Fibroblast of gingiva (primary cell): ENCODE results near the gene LRRC14B.

Source experiments
- DNase-seq: peaks from one replicate; pipeline ENCODE4 v3.0.0-alpha.2; 2011; ENCODE audit warnings: low read depth

Gene LRRC14B

DNA sequence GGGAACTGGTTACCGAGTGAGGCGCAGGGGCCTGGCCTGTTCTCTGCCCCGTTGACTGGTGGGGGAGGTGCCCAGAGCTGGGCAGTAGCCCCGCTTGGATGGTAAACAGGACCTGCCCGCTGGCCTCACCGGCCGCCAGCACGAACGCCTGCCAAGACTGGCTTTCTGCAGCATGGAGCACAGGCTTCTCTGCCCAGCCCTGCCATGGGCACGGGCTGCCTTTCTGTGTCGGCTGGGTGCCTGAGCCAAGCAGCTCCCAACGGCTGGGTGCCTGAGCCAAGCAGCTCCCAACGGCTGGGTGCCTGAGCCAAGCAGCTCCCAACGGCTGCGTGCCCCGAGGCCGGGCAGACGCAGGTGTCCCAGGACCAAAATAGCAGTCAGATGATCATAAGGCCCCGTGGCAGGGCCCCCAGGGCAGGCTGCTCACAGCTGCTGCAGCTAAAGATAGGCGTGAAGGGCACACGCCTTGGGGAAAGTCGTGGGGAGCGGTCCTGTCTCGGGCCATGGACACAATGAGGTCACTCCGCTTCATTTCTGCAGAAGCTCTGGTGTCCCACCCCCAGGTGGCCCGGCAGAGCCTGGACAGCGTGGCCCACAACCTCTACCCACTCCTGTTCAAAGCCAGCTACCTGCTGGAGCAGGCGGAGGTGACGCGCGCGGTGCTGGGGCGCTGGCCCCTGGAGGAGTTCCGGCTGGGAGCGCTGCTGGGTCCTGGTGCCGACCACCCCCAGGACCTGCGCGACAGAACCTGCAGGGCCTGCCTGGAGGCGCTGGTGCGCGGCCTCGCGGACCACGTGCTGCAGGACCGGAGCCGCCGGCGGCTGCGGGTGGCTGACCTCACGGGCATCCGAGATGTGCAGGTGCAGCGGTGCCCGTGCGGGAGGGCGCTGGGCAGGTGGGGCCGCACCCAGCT lies at the start of gene LRRC14B:
TSS of gene LRRC14B (plus strand) at position 460 of the 913 bp plus-strand sequence. CDS start at position 504, 44 bp downstream.
- no peak for DNase-seq

- DNase-seq: no peak
Observed at GRCh38 chr5:141761-142160, 49.5 kb upstream of the LRRC14B start.

DNA sequence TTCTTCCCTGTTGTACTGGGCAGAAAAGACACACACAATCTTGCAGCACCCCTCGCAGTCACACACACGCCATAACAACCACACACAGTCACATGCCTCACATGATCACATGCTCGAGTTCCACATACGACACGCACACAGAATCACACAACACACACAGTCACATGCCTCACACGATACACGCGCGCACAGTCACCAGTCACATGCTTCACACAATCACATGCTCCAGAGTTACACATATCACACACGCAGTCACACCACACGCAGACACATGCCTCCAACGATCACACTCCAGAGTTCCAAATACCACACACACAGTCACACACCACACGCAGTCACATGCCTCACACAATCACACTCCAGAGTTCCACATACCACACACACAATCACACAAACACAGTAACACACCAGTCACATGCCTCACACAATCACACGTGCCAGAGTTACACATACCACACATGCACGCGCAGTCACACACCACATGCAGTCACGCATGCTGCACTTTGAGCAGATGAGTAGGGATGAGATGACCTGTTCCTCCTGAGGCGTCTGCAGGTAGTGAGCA lies 49.0 kb upstream of the LRRC14B start:
- no peak for DNase-seq

- no peak for DNase-seq
Observed at GRCh38 chr5:143041-143440, 48.3 kb upstream of the LRRC14B start.

- no peak for DNase-seq
Observed at GRCh38 chr5:144941-145340, 46.4 kb upstream of the LRRC14B start.

DNA sequence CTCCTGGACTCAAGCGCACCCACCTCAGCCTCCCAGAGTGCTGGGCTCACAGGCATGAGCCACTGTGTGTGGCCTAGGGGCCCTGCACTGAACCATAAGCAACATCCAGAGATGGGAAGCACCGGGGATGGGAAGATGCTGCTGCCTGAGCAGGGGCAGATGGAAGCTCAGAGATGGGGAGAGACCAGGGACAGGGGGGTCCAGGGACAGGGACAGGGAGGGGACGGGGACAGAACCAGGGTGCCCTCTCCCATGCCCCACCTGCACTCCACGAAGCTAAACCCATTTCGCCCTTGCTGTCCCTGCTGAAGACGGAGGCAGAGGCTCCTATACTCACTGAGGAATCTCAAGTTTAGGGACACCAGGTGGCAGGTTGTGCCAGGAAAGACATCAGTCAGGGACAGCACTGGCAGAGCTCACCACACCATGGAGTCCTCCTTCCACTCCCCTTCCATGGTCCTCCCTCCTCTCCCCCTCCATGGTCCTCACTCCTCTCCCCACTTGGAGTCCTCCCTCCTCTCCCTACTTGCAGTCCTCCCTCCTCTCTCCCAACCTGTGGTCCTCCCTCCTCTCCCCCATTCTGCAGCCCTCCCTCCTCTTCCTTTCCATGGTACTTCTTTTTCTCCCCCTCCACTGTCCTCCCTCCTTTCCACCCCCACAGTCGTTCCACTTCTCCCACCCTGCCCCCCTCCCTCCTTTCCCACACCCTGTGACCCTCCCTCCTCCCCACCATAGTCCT lies 45.5 kb upstream of the LRRC14B start:
- no peak for DNase-seq

DNA sequence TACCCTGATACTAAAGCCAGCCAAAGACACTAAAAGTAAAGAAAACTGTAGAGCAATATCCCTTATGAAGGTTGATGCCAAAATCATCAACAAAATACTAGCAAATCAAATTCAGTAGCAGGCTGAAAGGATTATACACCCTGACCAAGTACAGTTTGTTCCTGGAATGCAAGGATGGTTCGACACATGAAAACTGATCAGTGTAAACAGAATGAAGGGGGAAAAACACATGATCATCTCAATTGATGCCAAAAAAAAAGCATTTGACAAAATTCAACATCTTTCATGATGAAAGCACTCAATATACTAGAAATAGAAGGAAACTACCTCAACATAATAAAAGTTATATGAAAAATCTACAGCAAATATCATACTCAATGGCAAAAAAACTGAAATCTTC lies 43.5 kb upstream of the LRRC14B start:
- DNase-seq: no peak

GRCh38 chr5:149745-150485 lies 41.4 kb upstream of the LRRC14B start:
- peak; percentile 24 for DNase-seq

GRCh38 chr5:150746-151145 lies 40.5 kb upstream of the LRRC14B start:
- DNase-seq: no peak

GRCh38 chr5:152077-152476 lies 39.2 kb upstream of the LRRC14B start:
- DNase-seq: no peak

DNA sequence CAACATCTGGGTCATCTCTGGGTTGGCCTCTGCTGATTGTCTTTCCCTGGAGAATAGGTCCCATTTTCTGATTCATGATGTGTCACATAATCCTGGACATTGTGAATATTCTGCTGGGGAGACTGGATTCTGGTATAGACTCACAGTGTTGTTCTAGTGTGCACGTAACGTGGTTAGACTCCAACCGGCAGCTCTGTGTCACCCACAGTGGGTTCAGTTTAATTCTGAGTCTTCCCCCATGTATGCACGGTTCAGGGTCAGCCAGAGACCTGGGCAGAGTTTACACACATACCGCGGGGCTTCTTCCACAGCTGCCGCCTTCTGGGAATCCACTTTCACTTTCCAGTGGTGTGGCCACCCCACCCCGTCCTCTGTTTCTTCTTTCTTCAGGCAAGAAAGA lies 38.0 kb upstream of the LRRC14B start:
- DNase-seq: no peak

- no peak for DNase-seq
Observed at GRCh38 chr5:154236-154635, 37.1 kb upstream of the LRRC14B start.

GRCh38 chr5:154826-155225 lies 36.5 kb upstream of the LRRC14B start:
- no peak for DNase-seq

- no peak for DNase-seq
Observed at GRCh38 chr5:155651-156410, 35.5 kb upstream of the LRRC14B start.

DNA sequence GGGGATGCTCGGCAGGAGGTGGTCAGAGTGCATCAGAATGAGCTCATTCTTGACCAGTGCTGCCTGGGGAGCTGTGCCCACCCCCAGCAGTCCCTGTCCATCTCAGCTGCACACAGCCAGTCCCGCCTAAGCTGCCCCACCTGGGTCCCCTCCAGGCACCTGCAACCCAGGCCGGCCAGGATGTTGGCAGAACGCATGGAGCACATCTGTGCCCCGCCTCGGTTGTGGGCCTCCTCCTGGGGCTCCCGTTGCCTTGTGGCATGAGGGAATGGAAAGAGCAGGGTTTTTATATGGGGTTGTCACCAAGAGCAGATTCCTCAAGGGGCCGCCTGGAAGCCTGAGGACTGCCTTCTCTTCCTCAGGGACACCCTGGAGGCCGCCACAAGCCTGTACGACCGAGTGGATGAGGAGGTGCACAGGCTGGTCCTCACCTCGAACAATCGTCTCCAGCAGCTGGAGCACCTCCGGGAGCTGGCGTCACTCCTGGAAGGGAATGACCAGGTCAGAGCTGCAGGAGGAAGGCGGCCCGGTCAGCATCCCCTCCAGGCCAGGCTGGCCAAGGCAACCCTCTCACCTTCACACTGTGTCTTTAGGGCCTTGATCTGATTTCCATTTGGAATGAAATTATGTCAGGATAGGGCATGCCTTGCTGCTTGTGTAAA lies 34.8 kb upstream of the LRRC14B start:
- DNase-seq: no peak

DNA sequence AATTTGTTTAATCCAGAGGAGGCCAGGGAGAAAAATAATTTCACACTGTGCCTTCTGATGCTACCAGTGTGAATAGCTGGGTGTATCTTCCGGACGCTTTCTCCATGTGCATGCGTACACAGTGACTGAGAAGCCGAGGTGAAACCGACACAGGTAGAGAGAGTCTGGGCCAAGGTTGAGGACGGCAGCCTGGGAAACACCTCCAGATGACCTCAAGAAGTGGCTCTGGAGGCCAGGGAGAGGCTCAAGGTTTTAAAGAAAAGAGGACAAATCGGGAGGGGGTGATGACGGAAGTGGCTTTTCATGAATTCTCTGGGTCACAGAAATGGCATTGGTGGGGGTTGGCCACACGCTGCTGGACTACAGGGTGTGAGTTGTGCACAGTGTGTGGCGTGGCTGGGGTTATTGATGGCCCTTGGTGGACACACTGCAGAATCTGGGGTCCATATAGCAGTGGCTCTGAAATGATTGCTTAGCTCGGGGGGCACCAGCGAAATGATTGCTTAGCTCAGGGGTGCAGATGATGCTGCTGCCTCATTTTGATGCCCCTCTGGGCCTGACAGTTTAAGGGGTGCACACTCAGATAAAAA lies 34.1 kb upstream of the LRRC14B start:
- DNase-seq: no peak

DNA sequence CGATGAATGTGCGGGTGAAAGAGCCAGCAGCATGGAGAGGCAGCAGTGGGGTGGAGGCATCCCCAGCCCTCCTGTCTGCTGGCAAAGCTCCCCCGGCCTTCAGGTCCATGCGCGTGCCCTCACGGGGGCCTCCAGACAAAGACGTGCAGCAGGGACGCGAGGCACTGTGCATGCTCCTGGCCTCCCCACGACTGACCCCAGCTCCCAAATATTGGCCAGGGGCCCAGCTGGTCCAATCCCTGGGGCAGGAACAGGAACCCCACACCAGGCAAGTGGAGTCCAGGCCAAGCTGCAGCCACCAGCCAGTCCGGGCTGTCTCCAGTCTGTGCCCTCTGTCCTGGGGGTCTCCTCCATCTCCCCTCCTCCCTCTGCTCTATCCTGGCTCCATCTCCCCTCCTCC lies 33.5 kb upstream of the LRRC14B start:
- no peak for DNase-seq

- DNase-seq: no peak
Observed at GRCh38 chr5:158807-159447, 32.4 kb upstream of the LRRC14B start.

- DNase-seq: no peak
Observed at GRCh38 chr5:159448-160172, 31.7 kb upstream of the LRRC14B start.
